HFF-Myc (cell line): ENCODE results near the gene GAB3.

ENCODE experiments used
- DNase-seq: peaks from one replicate; pipeline ENCODE4 v3.0.0-alpha.2; 2011; ENCODE audit warnings: low read depth; ENCODE audit errors: extremely low read depth
- H3K4me3 ChIP-seq: replicated peaks from 2 replicates; pipeline ENCODE4 v1.5.1; 2011; ENCODE audit warnings: low read depth, mild to moderate bottlenecking, control low read depth, low read length
- TF ChIP-seq, protein P1 (sequence below): IDR thresholded peaks from 2 replicates; pipeline ENCODE4 v1.5.1; 2012; ENCODE audit warnings: mild to moderate bottlenecking, low read depth, low read length, control low read depth; ENCODE audit errors: missing control alignments

GAB3 gene

DNA sequence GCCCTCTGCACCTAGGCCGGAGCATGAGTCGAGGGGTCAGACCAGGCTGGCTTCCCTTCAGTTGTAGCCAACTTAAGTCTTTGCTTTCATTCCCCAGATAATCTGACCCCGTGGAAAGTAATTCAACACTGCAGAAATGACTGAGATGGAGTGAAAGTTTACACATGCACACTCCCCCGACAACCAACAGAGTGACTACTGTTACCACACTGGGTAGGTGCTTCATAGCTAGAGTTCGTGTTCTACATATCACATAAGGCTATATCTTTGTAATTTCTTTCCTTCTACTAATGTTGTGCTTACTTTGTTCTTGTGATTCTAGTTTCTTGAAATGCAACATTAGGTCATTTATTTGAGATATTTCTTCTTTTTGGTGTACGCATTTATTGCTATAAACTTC, 90.3 kb downstream of the GAB3 start:
- H3K4me3 ChIP-seq, result no peak overlapping the region
- TF ChIP-seq, protein P1, sequence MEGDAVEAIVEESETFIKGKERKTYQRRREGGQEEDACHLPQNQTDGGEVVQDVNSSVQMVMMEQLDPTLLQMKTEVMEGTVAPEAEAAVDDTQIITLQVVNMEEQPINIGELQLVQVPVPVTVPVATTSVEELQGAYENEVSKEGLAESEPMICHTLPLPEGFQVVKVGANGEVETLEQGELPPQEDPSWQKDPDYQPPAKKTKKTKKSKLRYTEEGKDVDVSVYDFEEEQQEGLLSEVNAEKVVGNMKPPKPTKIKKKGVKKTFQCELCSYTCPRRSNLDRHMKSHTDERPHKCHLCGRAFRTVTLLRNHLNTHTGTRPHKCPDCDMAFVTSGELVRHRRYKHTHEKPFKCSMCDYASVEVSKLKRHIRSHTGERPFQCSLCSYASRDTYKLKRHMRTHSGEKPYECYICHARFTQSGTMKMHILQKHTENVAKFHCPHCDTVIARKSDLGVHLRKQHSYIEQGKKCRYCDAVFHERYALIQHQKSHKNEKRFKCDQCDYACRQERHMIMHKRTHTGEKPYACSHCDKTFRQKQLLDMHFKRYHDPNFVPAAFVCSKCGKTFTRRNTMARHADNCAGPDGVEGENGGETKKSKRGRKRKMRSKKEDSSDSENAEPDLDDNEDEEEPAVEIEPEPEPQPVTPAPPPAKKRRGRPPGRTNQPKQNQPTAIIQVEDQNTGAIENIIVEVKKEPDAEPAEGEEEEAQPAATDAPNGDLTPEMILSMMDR, result no peak
- no peak for DNase-seq

DNA sequence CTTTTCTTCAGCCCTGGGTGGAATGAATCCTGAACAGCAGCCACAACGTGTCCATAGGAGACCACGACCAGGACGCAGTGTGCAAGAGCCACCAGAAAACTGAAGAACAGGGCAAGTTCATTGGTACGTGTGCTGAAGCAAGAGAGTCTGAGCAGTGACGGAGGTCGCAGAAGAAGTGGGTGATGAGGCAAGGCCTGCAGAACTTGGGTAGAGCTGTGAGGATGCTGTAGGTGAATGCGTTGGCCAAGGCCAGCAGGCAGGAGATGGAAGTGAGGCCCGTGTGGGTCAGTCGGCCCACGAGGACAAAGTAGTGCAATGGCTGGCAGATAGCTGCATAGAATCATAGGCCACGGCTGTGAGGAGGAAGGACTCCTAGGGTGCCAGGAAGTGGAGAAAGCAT, 91.9 kb downstream of the GAB3 start:
- no peak for DNase-seq
- no peak overlapping the region for H3K4me3 ChIP-seq
- TF ChIP-seq, protein P1, result no peak

DNA sequence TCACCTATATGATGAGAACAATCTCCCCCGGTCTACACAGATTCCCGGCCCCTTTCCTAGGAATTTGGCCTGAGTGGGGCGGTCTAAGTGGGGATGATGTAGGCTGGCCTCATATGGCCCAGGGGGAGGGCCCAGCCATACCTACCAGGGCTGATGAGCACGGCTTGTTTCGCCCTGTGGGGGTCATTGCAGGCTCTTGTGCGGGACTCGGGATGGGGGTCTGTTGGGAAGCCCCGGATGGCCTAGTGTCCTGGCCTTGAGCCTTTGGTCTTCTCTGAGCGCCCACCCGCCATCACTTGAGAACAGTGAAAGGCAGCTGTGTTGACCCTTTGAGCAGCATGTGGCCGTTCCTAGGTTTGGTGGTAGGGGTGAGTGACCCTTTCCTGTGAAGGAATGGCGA, 92.7 kb downstream of the GAB3 start:
- DNase-seq, result no peak
- TF ChIP-seq, protein P1, result no peak
- H3K4me3 ChIP-seq, result no peak overlapping the region

DNA sequence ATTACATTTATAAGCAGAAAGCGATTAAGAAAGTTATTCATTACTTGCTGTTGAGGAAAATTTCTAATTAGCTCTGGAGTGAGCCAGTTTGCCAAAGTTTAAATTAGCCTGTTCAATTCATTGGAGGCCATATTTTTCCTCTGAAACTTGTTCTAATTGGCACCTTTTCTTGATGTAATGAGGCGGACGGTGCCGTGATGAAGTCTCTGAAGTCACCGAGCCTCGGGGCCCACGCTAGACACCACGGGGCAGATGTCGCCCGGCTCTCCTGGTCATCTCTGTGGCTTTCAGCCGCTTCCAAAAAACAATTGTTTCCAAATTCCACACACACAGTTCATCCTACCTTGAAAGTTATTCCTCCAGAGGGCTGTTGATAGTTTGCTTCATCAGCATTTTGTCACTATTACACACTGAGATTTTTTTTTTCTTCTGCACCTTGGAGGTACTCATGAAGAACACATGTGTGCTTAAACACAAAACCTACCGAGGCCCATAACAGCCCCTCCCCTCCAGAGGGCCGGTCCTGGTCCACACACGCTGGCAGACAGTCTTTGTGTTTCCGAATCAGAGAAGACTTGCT, 93.6 kb downstream of the GAB3 start:
- H3K4me3 ChIP-seq, result no peak overlapping the region
- TF ChIP-seq, protein P1, result no peak
- no peak for DNase-seq

DNA sequence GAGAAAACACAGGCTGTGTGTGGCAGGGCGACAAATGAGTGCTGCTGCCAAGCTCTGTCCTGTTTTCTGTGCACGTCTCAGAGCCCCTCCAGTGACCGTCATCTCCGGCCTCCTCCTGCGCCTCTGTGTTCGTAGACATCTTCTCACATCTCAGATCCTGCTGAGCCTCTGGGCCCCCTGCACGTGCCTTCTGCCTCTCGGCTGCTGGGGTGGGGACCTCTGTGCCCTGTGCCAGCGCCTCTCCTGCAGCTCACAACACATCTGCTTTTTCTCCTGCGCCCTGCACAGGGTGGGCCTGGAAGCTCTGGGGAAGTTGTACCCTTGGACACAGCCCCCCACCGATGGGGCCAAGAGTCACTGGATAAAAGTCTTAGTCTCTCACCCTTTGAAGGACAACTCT, 95.1 kb downstream of the GAB3 start:
- no peak for DNase-seq
- no peak overlapping the region for H3K4me3 ChIP-seq
- TF ChIP-seq, protein P1, result no peak

DNA sequence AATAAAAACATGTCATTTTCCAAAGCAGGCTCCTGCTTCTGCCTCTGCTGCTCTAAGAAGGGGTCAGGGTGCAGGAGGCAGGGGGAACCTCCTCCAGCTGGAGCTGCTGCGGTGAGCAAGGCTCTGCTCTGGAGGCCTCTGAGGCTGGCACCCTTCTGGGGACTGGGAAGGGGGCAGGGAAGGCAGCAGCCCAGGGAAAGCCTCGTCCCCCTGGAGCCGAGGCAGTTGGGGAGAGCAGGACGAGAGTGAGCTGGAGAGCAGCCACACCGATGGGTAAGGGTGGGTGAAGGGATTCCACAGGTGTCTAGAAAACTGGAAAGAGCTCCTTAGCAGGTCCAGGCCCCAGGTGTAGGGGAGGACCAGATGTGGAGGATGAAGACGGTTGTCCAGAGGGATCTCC, 95.5 kb downstream of the GAB3 start:
- TF ChIP-seq, protein P1, result no peak
- DNase-seq, result no peak
- no peak overlapping the region for H3K4me3 ChIP-seq

DNA sequence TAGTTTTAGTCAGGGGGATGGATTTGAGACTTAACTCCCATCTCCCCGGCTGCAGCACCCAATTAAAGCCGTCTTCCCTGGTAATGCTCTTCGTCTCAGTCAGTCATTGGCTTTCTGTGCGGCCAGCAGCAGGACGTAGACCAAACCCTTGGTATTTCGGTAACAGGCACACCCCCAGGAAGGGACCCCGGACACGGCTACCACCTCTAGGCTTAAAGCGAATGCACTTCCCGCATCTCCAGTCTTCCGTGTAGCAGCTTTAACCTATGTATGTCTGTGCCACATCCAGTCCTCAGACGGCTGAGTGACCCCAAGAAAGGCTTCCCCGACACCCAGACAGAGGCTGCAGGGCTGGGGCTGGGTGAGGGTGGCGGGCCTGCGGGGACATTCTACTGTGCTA, 96.0 kb downstream of the GAB3 start:
- TF ChIP-seq, protein P1, result no peak
- no peak for DNase-seq
- no peak overlapping the region for H3K4me3 ChIP-seq
